ENCODE data around the gene TMSB10.

Gene TMSB10

GRCh38 chr2:84886791-84887190, 18.7 kb upstream of the TMSB10 start:
- DNase-seq (ENCODE audit: extremely low read depth, low read depth), result no peak
- TF ChIP-seq, protein P1, sequence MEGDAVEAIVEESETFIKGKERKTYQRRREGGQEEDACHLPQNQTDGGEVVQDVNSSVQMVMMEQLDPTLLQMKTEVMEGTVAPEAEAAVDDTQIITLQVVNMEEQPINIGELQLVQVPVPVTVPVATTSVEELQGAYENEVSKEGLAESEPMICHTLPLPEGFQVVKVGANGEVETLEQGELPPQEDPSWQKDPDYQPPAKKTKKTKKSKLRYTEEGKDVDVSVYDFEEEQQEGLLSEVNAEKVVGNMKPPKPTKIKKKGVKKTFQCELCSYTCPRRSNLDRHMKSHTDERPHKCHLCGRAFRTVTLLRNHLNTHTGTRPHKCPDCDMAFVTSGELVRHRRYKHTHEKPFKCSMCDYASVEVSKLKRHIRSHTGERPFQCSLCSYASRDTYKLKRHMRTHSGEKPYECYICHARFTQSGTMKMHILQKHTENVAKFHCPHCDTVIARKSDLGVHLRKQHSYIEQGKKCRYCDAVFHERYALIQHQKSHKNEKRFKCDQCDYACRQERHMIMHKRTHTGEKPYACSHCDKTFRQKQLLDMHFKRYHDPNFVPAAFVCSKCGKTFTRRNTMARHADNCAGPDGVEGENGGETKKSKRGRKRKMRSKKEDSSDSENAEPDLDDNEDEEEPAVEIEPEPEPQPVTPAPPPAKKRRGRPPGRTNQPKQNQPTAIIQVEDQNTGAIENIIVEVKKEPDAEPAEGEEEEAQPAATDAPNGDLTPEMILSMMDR (IDR thresholded peaks at IDR 0.05; ENCODE audit: low read depth, low read length), result no peak

DNA sequence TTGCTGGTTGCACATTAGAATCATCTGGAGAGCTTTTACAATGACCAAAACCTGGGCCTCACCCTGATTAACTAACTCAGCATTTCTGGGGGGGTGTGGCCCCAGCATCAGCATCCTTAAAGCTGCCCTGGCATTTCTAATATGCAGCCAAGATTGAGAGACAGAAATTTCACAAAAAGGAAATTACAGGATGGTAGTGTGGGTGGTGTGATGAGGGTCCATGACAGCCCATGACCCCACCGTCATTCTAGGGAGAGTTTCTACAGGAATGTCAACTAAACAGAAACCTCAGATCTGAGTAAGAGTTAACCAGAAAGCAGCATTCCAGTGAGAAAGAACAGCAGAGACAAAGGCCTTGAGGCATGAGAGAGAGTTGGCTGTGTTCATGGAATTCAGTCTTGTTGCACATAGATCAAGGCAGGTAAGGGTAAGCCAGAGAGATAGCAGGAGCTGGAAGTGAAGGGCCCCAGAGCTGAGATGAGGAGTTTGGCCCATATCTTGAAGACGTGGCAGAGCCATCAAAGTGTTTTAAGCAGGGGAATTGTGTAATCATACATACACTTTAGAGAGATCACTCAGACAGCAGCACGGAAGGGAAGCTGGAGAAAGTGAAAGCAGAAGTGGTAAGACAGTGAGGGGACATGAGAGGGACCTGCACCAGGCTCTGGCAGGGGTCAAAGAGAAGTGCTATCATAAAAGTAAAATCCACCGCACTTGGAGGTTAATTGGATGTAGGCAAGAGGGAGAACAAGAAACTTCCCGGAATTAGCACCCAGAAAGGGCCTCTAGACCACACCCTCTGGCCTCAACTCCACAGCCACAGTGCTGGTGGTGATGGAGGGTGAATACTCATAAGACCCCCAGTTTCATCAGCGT, 16.8 kb upstream of the TMSB10 start:
- DNase-seq (ENCODE audit: extremely low read depth, low read depth), result no peak
- TF ChIP-seq, protein P1 (IDR thresholded peaks at IDR 0.05; ENCODE audit: low read depth, low read length), result no peak

DNA sequence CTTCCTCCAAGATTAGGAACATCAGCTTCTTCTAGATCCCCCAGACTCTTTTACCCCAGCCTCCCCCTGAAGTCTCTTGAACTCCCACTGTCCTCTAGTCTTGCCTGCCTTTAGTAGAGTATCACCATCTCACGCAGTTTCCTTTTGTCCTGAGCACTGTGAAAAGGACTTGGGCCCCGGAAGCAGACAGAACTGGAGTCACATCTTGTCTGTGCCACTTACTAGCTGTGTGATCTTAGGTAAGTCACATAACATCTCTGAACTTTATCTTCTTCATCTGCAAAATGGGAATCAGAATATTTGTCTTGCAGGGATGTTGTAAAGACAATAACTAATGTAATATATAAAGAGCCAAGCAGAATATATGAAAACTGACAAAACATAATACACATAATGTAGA, 16.1 kb upstream of the TMSB10 start:
- no peak for DNase-seq (ENCODE audit: extremely low read depth, low read depth)
- TF ChIP-seq, protein P1 (IDR thresholded peaks at IDR 0.05; ENCODE audit: low read depth, low read length), result no peak

DNA sequence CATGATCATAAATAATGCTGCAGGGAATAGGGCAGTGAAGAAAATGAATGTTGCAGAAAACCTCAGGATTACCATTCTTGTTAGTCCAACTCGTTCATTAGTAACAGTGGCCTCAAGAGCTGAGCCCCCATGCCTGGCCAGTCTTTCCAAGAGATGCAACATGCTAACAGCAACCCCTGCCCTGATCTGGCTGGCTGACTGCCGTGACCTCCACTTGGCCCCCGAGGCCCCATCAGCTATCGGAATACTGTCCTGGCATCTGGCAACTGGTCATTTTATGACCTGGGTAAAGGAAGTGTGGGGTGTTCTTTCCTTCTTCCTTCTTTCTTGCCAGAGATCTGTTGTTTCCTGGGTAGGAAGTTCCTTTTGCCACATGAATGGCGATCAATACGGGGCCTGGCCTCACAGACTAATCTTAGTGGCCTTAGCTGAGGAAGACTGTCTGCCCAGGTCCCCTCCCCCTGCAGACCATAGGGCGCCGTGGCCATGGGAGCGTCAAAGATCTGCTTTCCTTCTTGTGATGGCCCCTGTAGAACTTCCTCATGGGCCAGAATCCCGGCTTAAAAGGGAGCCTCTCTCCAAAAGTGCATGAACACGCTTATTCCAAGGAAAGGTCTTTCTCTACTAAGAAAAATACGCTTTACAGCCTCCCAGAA, 14.0 kb upstream of the TMSB10 start:
- no peak for DNase-seq (ENCODE audit: extremely low read depth, low read depth)
- TF ChIP-seq, protein P1 (IDR thresholded peaks at IDR 0.05; ENCODE audit: low read depth, low read length), result no peak

- no peak for DNase-seq (ENCODE audit: extremely low read depth, low read depth)
- TF ChIP-seq, protein P1 (IDR thresholded peaks at IDR 0.05; ENCODE audit: low read depth, low read length), result no peak
Observed at GRCh38 chr2:84894131-84894586, 11.3 kb upstream of the TMSB10 start.

DNA sequence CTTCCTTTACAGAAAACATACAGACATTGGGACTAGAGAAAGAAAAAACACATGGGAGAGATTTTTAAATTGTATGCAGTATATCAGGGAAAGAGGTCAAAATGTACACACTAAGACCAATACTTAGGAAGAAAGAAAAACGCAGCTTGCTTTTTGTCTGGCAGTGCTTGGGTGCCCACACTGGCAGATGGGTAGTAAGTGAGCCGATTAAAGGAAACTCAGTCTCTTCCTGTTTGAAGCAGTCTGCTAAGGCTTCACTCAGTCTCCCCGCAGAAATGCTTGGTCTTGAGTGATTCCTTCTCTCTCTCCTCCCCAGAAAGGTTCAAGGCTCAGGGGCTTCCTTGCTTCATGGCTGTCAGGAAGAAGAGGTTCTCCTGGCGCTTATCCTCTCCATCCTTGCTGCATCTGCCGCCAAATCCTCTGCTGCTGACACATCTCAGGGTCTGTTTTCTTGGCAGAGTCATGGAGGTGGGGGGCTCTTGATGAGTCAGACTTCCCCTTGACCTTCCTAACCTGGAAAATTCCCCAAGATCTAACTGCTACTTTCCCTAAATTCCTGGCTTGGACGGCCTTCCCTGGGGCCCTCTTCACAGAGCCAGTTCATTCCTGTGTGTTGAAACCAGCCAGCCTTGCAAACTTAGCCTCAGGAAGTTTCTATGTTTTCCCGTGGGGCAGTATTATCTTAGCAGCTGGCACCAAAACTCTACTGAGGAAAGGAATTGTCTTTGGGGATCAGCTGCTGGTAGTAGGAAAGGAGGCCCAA, 10.5 kb upstream of the TMSB10 start:
- TF ChIP-seq, protein P1 (IDR thresholded peaks at IDR 0.05; ENCODE audit: low read depth, low read length), result no peak
- no peak for DNase-seq (ENCODE audit: extremely low read depth, low read depth)
